GM12892 (cell line): ENCODE measurements around the gene SOX1.

Source experiments
- POLR2A ChIP-seq: IDR thresholded peaks from 2 replicates; pipeline ENCODE4 v1.6.1; 2011; ENCODE audit warnings: low read depth, low read length, control low read depth
- POLR2AphosphoS5 ChIP-seq: IDR thresholded peaks from 2 replicates; pipeline ENCODE4 v1.6.1; 2011; ENCODE audit warnings: low read depth, low read length, control low read depth
- TAF1 ChIP-seq: IDR thresholded peaks from 2 replicates; pipeline ENCODE4 v1.6.1; 2011; ENCODE audit warnings: low read depth, mild to moderate bottlenecking, control low read depth, low read length, borderline replicate concordance

- TF ChIP-seq POLR2A (no peak), POLR2AphosphoS5 (no peak), TAF1 (no peak)
Measured at GRCh38 chr13:112058941-112059340, 8.0 kb upstream of the SOX1 start.
